GM12878 (cell line): ENCODE data around the gene MVP. TPM values are rescaled to one million over a fixed set of nuclear protein-coding genes. Genes with fewer than 3 reads are reported as not detected.

Source experiments
- BCL11A ChIP-seq: IDR thresholded peaks from 2 replicates; pipeline ENCODE4 v1.6.1; 2011; ENCODE audit warnings: low read depth, low read length
- CEBPZ ChIP-seq: fragments of 150-350 bp; IDR thresholded peaks from 2 replicates; pipeline ENCODE4 v1.6.1; 2016; ENCODE audit warnings: low read depth, low read length
- CREM ChIP-seq: IDR thresholded peaks from 2 replicates; pipeline ENCODE4 v1.6.1; 2014; ENCODE audit warnings: antibody characterized with exemption, low read depth
- HDAC2 ChIP-seq: fragments of 200-600 bp; sonication (generic); IDR thresholded peaks from 2 replicates; pipeline ENCODE4 v1.6.1; 2017
- HDGF ChIP-seq: fragments of 450-650 bp; IDR thresholded peaks from 2 replicates; pipeline ENCODE4 v1.6.1; 2016; ENCODE audit warnings: antibody characterized with exemption
- HSF1 ChIP-seq: fragments of 150-350 bp; IDR thresholded peaks from 2 replicates; pipeline ENCODE4 v1.6.1; 2014; ENCODE audit warnings: mild to moderate bottlenecking, low read depth, low read length
- JUNB ChIP-seq: IDR thresholded peaks from 2 replicates; pipeline ENCODE4 v1.6.1; 2016; ENCODE audit warnings: antibody characterized with exemption, mild to moderate bottlenecking
- JUND ChIP-seq: IDR thresholded peaks from 2 replicates; pipeline ENCODE4 v1.6.1; 2012; ENCODE audit warnings: low read depth, mild to moderate bottlenecking, low read length, improper control_type of control experiment, moderate library complexity
- MEF2A ChIP-seq: IDR thresholded peaks from 2 replicates; pipeline ENCODE4 v1.6.1; 2011; ENCODE audit warnings: low read depth, mild to moderate bottlenecking, low read length, moderate library complexity; ENCODE audit not compliant: insufficient read depth
- NFIC ChIP-seq: IDR thresholded peaks from 2 replicates; pipeline ENCODE4 v1.6.1; 2012; ENCODE audit warnings: low read depth, mild to moderate bottlenecking, inconsistent platforms, low read length, moderate library complexity
- NFYB ChIP-seq: IDR thresholded peaks from 2 replicates; pipeline ENCODE4 v1.6.1; 2011; ENCODE audit warnings: low read depth, mild to moderate bottlenecking, low read length, improper control_type of control experiment, moderate library complexity; ENCODE audit not compliant: insufficient read depth
- NR2C2 ChIP-seq: IDR thresholded peaks from 2 replicates; pipeline ENCODE4 v1.6.1; 2011; ENCODE audit warnings: borderline replicate concordance, low read depth; ENCODE audit not compliant: control insufficient read depth, insufficient read length
- PAX5 ChIP-seq: IDR thresholded peaks from 2 replicates; pipeline ENCODE4 v1.6.1; 2011; ENCODE audit warnings: low read depth, low read length, borderline replicate concordance
- PAX8 ChIP-seq: fragments of 450-650 bp; IDR thresholded peaks from 2 replicates; pipeline ENCODE4 v1.6.1; 2017; ENCODE audit warnings: mild to moderate bottlenecking, moderate library complexity
- PKNOX1 ChIP-seq: fragments of 450-650 bp; IDR thresholded peaks from 2 replicates; pipeline ENCODE4 v1.6.1; 2016; ENCODE audit warnings: mild to moderate bottlenecking
- RB1 ChIP-seq: fragments of 450-650 bp; formaldehyde crosslinking; IDR thresholded peaks from 2 replicates; pipeline ENCODE4 v1.6.1; 2017; ENCODE audit warnings: mild to moderate bottlenecking, borderline replicate concordance
- RELB ChIP-seq: fragments of 450-650 bp; IDR thresholded peaks from 2 replicates; pipeline ENCODE4 v1.6.1; 2017; ENCODE audit warnings: low read depth, mild to moderate bottlenecking, moderate library complexity
- SP1 ChIP-seq: IDR thresholded peaks from one replicate; pipeline ENCODE4 v1.6.1; 2011; ENCODE audit warnings: low read depth, low read length
- SUPT20H ChIP-seq: IDR thresholded peaks from 2 replicates; pipeline ENCODE4 v1.6.1; 2011; ENCODE audit warnings: low read depth, mild to moderate bottlenecking, low read length, moderate library complexity, borderline replicate concordance; ENCODE audit not compliant: control insufficient read depth
- TCF12 ChIP-seq: IDR thresholded peaks from 2 replicates; pipeline ENCODE4 v1.6.1; 2011; ENCODE audit warnings: low read depth, mild to moderate bottlenecking, low read length
- polyA plus RNA-seq, 11 experiments: library from polyadenylated mRNA; depleted of rRNA in 4 of 11; unstranded in 6 of 11; stranded (reverse) in 5 of 11; fragments of >200 nt; fragmentation: Nextera tagmentation in 4 of 11; fragmentation: Illumina TruSeq in 1 of 11; extraction: Ambion mirVana in 4 of 11; extraction: Trizol in 1 of 11; gene quantifications; 1 replicate in 1 of 11; 2 replicates in 10 of 11; pipeline versions ENCODE4 v1.2.1 to v1.2.3, GENCODE V29; 2011 to 2016; ENCODE audit warnings: inconsistent platforms in 2 of 11, missing spikeins in 2 of 11, low read depth in 1 of 11
- total RNA-seq, 4 experiments: library from RNA; depleted of rRNA in 3 of 4; stranded (reverse); fragments of >200 nt in 3 of 4; fragmentation: Illumina TruSeq in 1 of 4; extraction: Trizol in 1 of 4; gene quantifications; 2 replicates each; pipeline versions ENCODE4 v1.2.1 to v1.2.3, GENCODE V29; 2013 to 2021
- TF ChIP-seq, protein P1 (sequence below): fragments of 450-650 bp; IDR thresholded peaks from 2 replicates; pipeline ENCODE4 v1.6.1; 2016; ENCODE audit warnings: mild to moderate bottlenecking

MVP gene
- total and polyA plus RNA-seq, 10 of the 15 experiments (the other 5 are each of a cell fraction or from before 2014, with no cell fraction given), result 0.98 to 74.2 (median 54.7) TPM

- TF ChIP-seq PKNOX1 (peak; percentile 48; the same call in 1 of the 2 replicates), CREM (peak; percentile 94), PAX8 (no peak), RB1 (peak; percentile 93), JUNB (no peak; the same call in 1 of the 2 replicates), HDAC2 (no peak), PAX5 (no peak; the same call in 1 of the 2 replicates), HDGF (peak; percentile 49; the same call in 1 of the 2 replicates), BCL11A (no peak; the same call in 1 of the 2 replicates), RELB (peak; percentile 100), JUND (peak; percentile 99), MEF2A (no peak), NR2C2 (no peak), SUPT20H (no peak), NFIC (peak; percentile 80; the same call in 1 of the 2 replicates), TCF12 (peak; percentile 61; the same call in 1 of the 2 replicates), HSF1 (peak; percentile 73; the same call in 1 of the 2 replicates), SP1 (peak; percentile 84), CEBPZ (no peak), NFYB (no peak)
- TF ChIP-seq, protein P1, sequence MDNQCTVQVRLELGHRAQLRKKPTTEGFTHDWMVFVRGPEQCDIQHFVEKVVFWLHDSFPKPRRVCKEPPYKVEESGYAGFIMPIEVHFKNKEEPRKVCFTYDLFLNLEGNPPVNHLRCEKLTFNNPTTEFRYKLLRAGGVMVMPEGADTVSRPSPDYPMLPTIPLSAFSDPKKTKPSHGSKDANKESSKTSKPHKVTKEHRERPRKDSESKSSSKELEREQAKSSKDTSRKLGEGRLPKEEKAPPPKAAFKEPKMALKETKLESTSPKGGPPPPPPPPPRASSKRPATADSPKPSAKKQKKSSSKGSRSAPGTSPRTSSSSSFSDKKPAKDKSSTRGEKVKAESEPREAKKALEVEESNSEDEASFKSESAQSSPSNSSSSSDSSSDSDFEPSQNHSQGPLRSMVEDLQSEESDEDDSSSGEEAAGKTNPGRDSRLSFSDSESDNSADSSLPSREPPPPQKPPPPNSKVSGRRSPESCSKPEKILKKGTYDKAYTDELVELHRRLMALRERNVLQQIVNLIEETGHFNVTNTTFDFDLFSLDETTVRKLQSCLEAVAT, result peak; percentile 91
Observed at GRCh38 chr16:29862884-29863668, 42.8 kb downstream of the MVP start, which contains the start of gene CDIPT (continued).
